ENCODE results near the gene TAAR8. TPM values are rescaled to one million over a fixed set of nuclear protein-coding genes. Genes with fewer than 3 reads are reported as not detected.
"Not testable (repeated sequence)": the region's sequence is repeated elsewhere in the genome, so short reads cannot be mapped to it uniquely, and the experiment has no call there.

TAAR8 gene
- total RNA-seq, 1 donor from 2014 or later: not detected

GRCh38 chr6:132524646-132525045 is 27.8 kb upstream of the TAAR8 start:
- intact Hi-C loops (cut with micrococcal nuclease): no loop called here
- Mint-ChIP-seq H3K9me3 (no peaks in the 10 kb centered on the region), H3K4me3 (no peak overlapping the region), H3K27me3 (ENCODE audit: insufficient read depth) (peaks cover 52% of the 10 kb centered on the region), H3K36me3 (ENCODE audit: low read depth) (no peaks in the 10 kb centered on the region), H3K4me1 (ENCODE audit: low read depth) (no peaks in the 10 kb centered on the region), H3K27ac (no peak overlapping the region)
- no peak for DNase-seq (ENCODE audit: low spot score)

- Mint-ChIP-seq H3K4me1 (ENCODE audit: low read depth) (no peaks in the 10 kb centered on the region), H3K9me3 (no peaks in the 10 kb centered on the region), H3K27ac (no peak overlapping the region), H3K4me3 (no peak overlapping the region), H3K36me3 (ENCODE audit: low read depth) (no peaks in the 10 kb centered on the region), H3K27me3 (ENCODE audit: insufficient read depth) (peaks cover 49% of the 10 kb centered on the region)
- intact Hi-C loops (cut with micrococcal nuclease): no loop called here
- DNase-seq (ENCODE audit: low spot score): no peak
These were observed 26.6 kb upstream of the TAAR8 start for GRCh38 chr6:132525866-132526265.

- H3K36me3 Mint-ChIP-seq (ENCODE audit: low read depth): no peaks in the 10 kb centered on the region
- intact Hi-C loops (cut with micrococcal nuclease): no loop called here
- no peak overlapping the region for H3K27ac Mint-ChIP-seq
- H3K4me1 Mint-ChIP-seq (ENCODE audit: low read depth): no peaks in the 10 kb centered on the region
- H3K9me3 Mint-ChIP-seq: no peaks in the 10 kb centered on the region
- H3K4me3 Mint-ChIP-seq: no peak overlapping the region
- no peak for DNase-seq (ENCODE audit: low spot score)
- H3K27me3 Mint-ChIP-seq (ENCODE audit: insufficient read depth): peaks cover 47% of the 10 kb centered on the region
These were observed 26.0 kb upstream of the TAAR8 start for GRCh38 chr6:132526461-132526860.

- no peak overlapping the region for H3K27ac Mint-ChIP-seq
- no peak for DNase-seq (ENCODE audit: low spot score)
- no peaks in the 10 kb centered on the region for H3K9me3 Mint-ChIP-seq
- intact Hi-C loops (cut with micrococcal nuclease): no loop called here
- H3K27me3 Mint-ChIP-seq (ENCODE audit: insufficient read depth): peaks cover 37% of the 10 kb centered on the region
- H3K36me3 Mint-ChIP-seq (ENCODE audit: low read depth): no peaks in the 10 kb centered on the region
- no peak overlapping the region for H3K4me3 Mint-ChIP-seq
- no peaks in the 10 kb centered on the region for H3K4me1 Mint-ChIP-seq (ENCODE audit: low read depth)
These were observed 24.7 kb upstream of the TAAR8 start for GRCh38 chr6:132527791-132528190.

- peak; percentile 45 for DNase-seq (ENCODE audit: low spot score)
- intact Hi-C loops (cut with micrococcal nuclease): loop anchor here (1.0 to 5.0 kb wide), 7 partner anchors 137 to 1023 kb away; partner anchors contain the start of genes RPS12 and SLC18B1
- H3K4me1 Mint-ChIP-seq (ENCODE audit: low read depth): no peaks in the 10 kb centered on the region
- no peaks in the 10 kb centered on the region for H3K9me3 Mint-ChIP-seq
- H3K36me3 Mint-ChIP-seq (ENCODE audit: low read depth): no peaks in the 10 kb centered on the region
- H3K27me3 Mint-ChIP-seq (ENCODE audit: insufficient read depth): peaks cover 29% of the 10 kb centered on the region
- H3K4me3 Mint-ChIP-seq: no peak overlapping the region
- no peak overlapping the region for H3K27ac Mint-ChIP-seq
These were observed 22.0 kb upstream of the TAAR8 start for GRCh38 chr6:132530293-132530974.

GRCh38 chr6:132534546-132534945 is 17.9 kb upstream of the TAAR8 start:
- not testable (repeated sequence) for H3K27ac Mint-ChIP-seq; H3K36me3 Mint-ChIP-seq (ENCODE audit: low read depth); DNase-seq (ENCODE audit: low spot score); H3K9me3 Mint-ChIP-seq; H3K4me1 Mint-ChIP-seq (ENCODE audit: low read depth); H3K4me3 Mint-ChIP-seq
- peaks cover 24% of the 10 kb centered on the region for H3K27me3 Mint-ChIP-seq (ENCODE audit: insufficient read depth)
- intact Hi-C loops (cut with micrococcal nuclease): loop anchor here (5.0 kb wide), 3 partner anchors 133 to 428 kb away; partner anchors contain the start of gene RPS12

- intact Hi-C loops (cut with micrococcal nuclease): no loop called here
- H3K36me3 Mint-ChIP-seq (ENCODE audit: low read depth): no peaks in the 10 kb centered on the region
- no peak overlapping the region for H3K27ac Mint-ChIP-seq
- H3K4me3 Mint-ChIP-seq: no peak overlapping the region
- H3K4me1 Mint-ChIP-seq (ENCODE audit: low read depth): no peaks in the 10 kb centered on the region
- DNase-seq (ENCODE audit: low spot score): no peak
- no peaks in the 10 kb centered on the region for H3K9me3 Mint-ChIP-seq
- peaks cover 33% of the 10 kb centered on the region for H3K27me3 Mint-ChIP-seq (ENCODE audit: insufficient read depth)
These were observed 15.3 kb upstream of the TAAR8 start for GRCh38 chr6:132537145-132537544.

GRCh38 chr6:132537977-132538376 is 14.5 kb upstream of the TAAR8 start, which contains the start of gene TAAR9:
TAAR9 (plus strand) TSS chr6:132538277; CDS start chr6:132538290, 13 bp downstream.
- Mint-ChIP-seq H3K27me3 (ENCODE audit: insufficient read depth) (peaks cover 33% of the 10 kb centered on the region), H3K36me3 (ENCODE audit: low read depth) (no peaks in the 10 kb centered on the region), H3K9me3 (no peaks in the 10 kb centered on the region), H3K27ac (no peak within 1 kb of the TSS), H3K4me3 (no peak within 1 kb of the TSS), H3K4me1 (ENCODE audit: low read depth) (no peaks in the 10 kb centered on the region)
- intact Hi-C loops (cut with micrococcal nuclease): no loop called here
- no peak for DNase-seq (ENCODE audit: low spot score)

GRCh38 chr6:132544826-132545225 is 7.6 kb upstream of the TAAR8 start:
- DNase-seq (ENCODE audit: low spot score): no peak
- no peak overlapping the region for H3K4me3 Mint-ChIP-seq
- H3K9me3 Mint-ChIP-seq: no peaks in the 10 kb centered on the region
- no peak overlapping the region for H3K27ac Mint-ChIP-seq
- no peaks in the 10 kb centered on the region for H3K36me3 Mint-ChIP-seq (ENCODE audit: low read depth)
- H3K4me1 Mint-ChIP-seq (ENCODE audit: low read depth): no peaks in the 10 kb centered on the region
- peaks cover 26% of the 10 kb centered on the region for H3K27me3 Mint-ChIP-seq (ENCODE audit: insufficient read depth)
- intact Hi-C loops (cut with micrococcal nuclease): no loop called here

GRCh38 chr6:132548746-132549463 is 3.6 kb upstream of the TAAR8 start:
- peaks cover 19% of the 10 kb centered on the region for H3K27me3 Mint-ChIP-seq (ENCODE audit: insufficient read depth)
- H3K4me3 Mint-ChIP-seq: no peak overlapping the region
- no peaks in the 10 kb centered on the region for H3K4me1 Mint-ChIP-seq (ENCODE audit: low read depth)
- no peak for DNase-seq (ENCODE audit: low spot score)
- intact Hi-C loops (cut with micrococcal nuclease): no loop called here
- no peaks in the 10 kb centered on the region for H3K36me3 Mint-ChIP-seq (ENCODE audit: low read depth)
- H3K9me3 Mint-ChIP-seq: no peaks in the 10 kb centered on the region
- H3K27ac Mint-ChIP-seq: no peak overlapping the region

- no peak overlapping the region for H3K4me3 Mint-ChIP-seq
These were observed 1.3 kb upstream of the TAAR8 start for GRCh38 chr6:132551214-132551613.

GRCh38 chr6:132560087-132560486 is 7.6 kb downstream of the TAAR8 start:
- H3K27me3 Mint-ChIP-seq (ENCODE audit: insufficient read depth); H3K36me3 Mint-ChIP-seq (ENCODE audit: low read depth); DNase-seq (ENCODE audit: low spot score); H3K27ac Mint-ChIP-seq; H3K4me1 Mint-ChIP-seq (ENCODE audit: low read depth); H3K9me3 Mint-ChIP-seq; H3K4me3 Mint-ChIP-seq; intact Hi-C loops (cut with micrococcal nuclease): not testable (repeated sequence)

More at GRCh38 chr6:132551214-132551613, 1.3 kb upstream of the TAAR8 start:
- no peaks in the 10 kb centered on the region for H3K36me3 Mint-ChIP-seq (ENCODE audit: low read depth)
- peaks cover 14% of the 10 kb centered on the region for H3K27me3 Mint-ChIP-seq (ENCODE audit: insufficient read depth)
- no peaks in the 10 kb centered on the region for H3K9me3 Mint-ChIP-seq
- DNase-seq (ENCODE audit: low spot score): no peak
- no peaks in the 10 kb centered on the region for H3K4me1 Mint-ChIP-seq (ENCODE audit: low read depth)
- no peak overlapping the region for H3K27ac Mint-ChIP-seq
- intact Hi-C loops (cut with micrococcal nuclease): no loop called here

GRCh38 chr6:132566404-132566803 is 13.9 kb downstream of the TAAR8 start:
- H3K27ac Mint-ChIP-seq: no peak overlapping the region
- H3K27me3 Mint-ChIP-seq (ENCODE audit: insufficient read depth): no peaks in the 10 kb centered on the region
- intact Hi-C loops (cut with micrococcal nuclease): no loop called here
- H3K4me3 Mint-ChIP-seq: no peak overlapping the region
- H3K9me3 Mint-ChIP-seq: no peaks in the 10 kb centered on the region
- no peak for DNase-seq (ENCODE audit: low spot score)
- no peaks in the 10 kb centered on the region for H3K36me3 Mint-ChIP-seq (ENCODE audit: low read depth)
- no peaks in the 10 kb centered on the region for H3K4me1 Mint-ChIP-seq (ENCODE audit: low read depth)
